HepG2 (cell line): ENCODE measurements around the gene PRKCE. TPM values are rescaled to one million over a fixed set of nuclear protein-coding genes. Genes with fewer than 3 reads are reported as not detected.

Experiments
- ATAC-seq: fragments of 200-7000 bp; cut with Tn5 transposase; 3 replicates; pipeline ENCODE4 v1.9.1; 2020; ENCODE audit warnings: mild to moderate bottlenecking, moderate library complexity
- BruUV-seq: library from RNA; stranded (reverse); fragments of 400-500 nt; replicated peaks from 2 replicates; lab custom pipeline; 2021; lab: Mats Ljungman, UMichigan
- CTCF ChIA-PET: fragments of 300-600 bp; formaldehyde crosslinking; extraction: SDS; loops from one replicate; lab custom pipeline; 2021; ENCODE audit warnings: low total read pairs, inconsistent platforms, low intra/inter-chr PET ratio; lab: Yijun Ruan, JAX
- POLR2A ChIA-PET: fragments of 350-600 bp; sonication (Branson Sonifier 250); formaldehyde crosslinking; loops from one replicate; lab custom pipeline; 2020; ENCODE audit warnings: antibody characterized with exemption, inconsistent platforms; lab: Yijun Ruan, JAX
- DNase-seq: peaks from one replicate; pipeline ENCODE4 v3.0.0-alpha.2; 2015; ENCODE audit warnings: low spot score
- FAIRE-seq: peaks from 3 replicates; lab custom pipeline; 2011; peaks lifted over from hg19 to GRCh38; lab: Jason Lieb, UNC
- H2AFZ ChIP-seq: one replicate; pipeline ENCODE4 v1.6.1; 2011; ENCODE audit warnings: low read length, inconsistent platforms
- H3K27ac ChIP-seq: fragments of 300-600 bp; 3 replicates; pipeline ENCODE4 v1.8.0; 2011; ENCODE audit warnings: mixed run types, mild to moderate bottlenecking, mixed read lengths, low read length, inconsistent platforms; ENCODE audit not compliant: insufficient read depth; ENCODE audit errors: extremely low read length
- H3K27me3 ChIP-seq, 2 experiments: fragments of 200-600 bp in 1 of 2; 2 replicates in 1 of 2; 3 replicates in 1 of 2; pipeline versions ENCODE4 v1.6.0 to v1.8.0; 2011; ENCODE audit warnings: low read length in 2 of 2, mild to moderate bottlenecking in 2 of 2, moderate library complexity in 2 of 2, inconsistent platforms in 1 of 2; ENCODE audit not compliant: insufficient read depth in 2 of 2, control insufficient read depth in 1 of 2
- H3K36me3 ChIP-seq, 2 experiments: fragments of 200-600 bp in 1 of 2; replicated peaks in 1 of 2; 2 replicates in 1 of 2; 3 replicates in 1 of 2; pipeline versions ENCODE4 v1.5.1 to v1.8.0; 2011; ENCODE audit warnings: low read length in 2 of 2, inconsistent platforms in 1 of 2; ENCODE audit not compliant: insufficient read depth in 2 of 2, control insufficient read depth in 1 of 2
- H3K4me1 ChIP-seq: 2 replicates; pipeline ENCODE4 v1.5.1; 2012; ENCODE audit warnings: low read length, inconsistent platforms; ENCODE audit not compliant: insufficient read depth
- H3K4me2 ChIP-seq: 2 replicates; pipeline ENCODE4 v1.6.0; 2011; ENCODE audit warnings: low read depth, low read length, inconsistent platforms
- H3K4me3 ChIP-seq, 3 experiments: fragments of 200-600 bp in 1 of 3; sonication (generic), shearing (Covaris generic) in 1 of 3; replicated peaks in 1 of 3; 2 replicates each; pipeline ENCODE4 v1.5.1; 2011 to 2016; ENCODE audit warnings: low read length in 3 of 3, inconsistent platforms in 2 of 3, low read depth in 2 of 3, mild to moderate bottlenecking in 2 of 3, control low read depth in 1 of 3, mixed read lengths in 1 of 3; ENCODE audit not compliant: insufficient read depth in 1 of 3
- H3K79me2 ChIP-seq: one replicate; pipeline ENCODE4 v1.6.1; 2011; ENCODE audit warnings: low read length, inconsistent platforms; ENCODE audit not compliant: insufficient read depth
- H3K9ac ChIP-seq: 2 replicates; pipeline ENCODE4 v1.6.0; 2011; ENCODE audit warnings: mild to moderate bottlenecking, low read depth, low read length, inconsistent platforms; ENCODE audit not compliant: insufficient read depth
- H3K9me3 ChIP-seq: 2 replicates; pipeline ENCODE4 v1.5.1; 2012; ENCODE audit warnings: mild to moderate bottlenecking, low read length
- H4K20me1 ChIP-seq: 2 replicates; pipeline ENCODE4 v1.6.0; 2011; ENCODE audit warnings: inconsistent platforms, mild to moderate bottlenecking, low read length, moderate library complexity; ENCODE audit not compliant: insufficient read depth
- ATF1 ChIP-seq: IDR thresholded peaks from 2 replicates; pipeline ENCODE4 v1.6.1; 2016; ENCODE audit warnings: mild to moderate bottlenecking, control low read depth
- ATF7 ChIP-seq, 2 experiments: fragments of 450-650 bp in 1 of 2; sonication (generic) in 1 of 2; formaldehyde crosslinking in 1 of 2; IDR thresholded peaks; 2 replicates each; pipeline versions ENCODE4 v1.4.0 to v1.6.1; 2016 to 2020; ENCODE audit warnings: antibody characterized with exemption in 1 of 2, mild to moderate bottlenecking in 1 of 2, missing genetic modification reagents in 1 of 2
- DPF2 ChIP-seq: sonication (generic); formaldehyde crosslinking; IDR thresholded peaks from 2 replicates; pipeline ENCODE4 v1.4.0; 2020; ENCODE audit warnings: mild to moderate bottlenecking, low read depth, missing genetic modification reagents, borderline replicate concordance
- GATAD1 ChIP-seq: IDR thresholded peaks from 2 replicates; pipeline ENCODE4 v1.6.1; 2016; ENCODE audit warnings: missing genetic modification reagents, missing compliant biosample characterization
- GTF2F1 ChIP-seq: fragments of 150-350 bp; IDR thresholded peaks from 2 replicates; pipeline ENCODE4 v1.6.1; 2014; ENCODE audit warnings: low read length
- KAT7 ChIP-seq: IDR thresholded peaks from 2 replicates; pipeline ENCODE4 v1.6.1; 2018; ENCODE audit warnings: borderline replicate concordance, missing compliant biosample characterization
- MAX ChIP-seq: IDR thresholded peaks from 2 replicates; pipeline ENCODE4 v1.6.1; 2012; ENCODE audit warnings: inconsistent platforms
- PLSCR1 ChIP-seq: sonication (generic); formaldehyde crosslinking; IDR thresholded peaks from 2 replicates; pipeline ENCODE4 v1.5.0; 2020; ENCODE audit warnings: missing genetic modification reagents, mild to moderate bottlenecking, borderline replicate concordance
- REL ChIP-seq: sonication (generic); formaldehyde crosslinking; conservative IDR thresholded peaks from 2 replicates; pipeline ENCODE4 v1.8.0; 2022; ENCODE audit warnings: mild to moderate bottlenecking, missing genetic modification reagents, moderate library complexity
- SKI ChIP-seq: fragments of 450-650 bp; IDR thresholded peaks from one replicate; pipeline ENCODE4 v1.6.1; 2018; ENCODE audit warnings: mild to moderate bottlenecking; ENCODE audit not compliant: partially characterized antibody
- SMYD3 ChIP-seq: sonication (generic); formaldehyde crosslinking; IDR thresholded peaks from 2 replicates; pipeline ENCODE4 v1.8.1; 2023; ENCODE audit warnings: mild to moderate bottlenecking, missing genetic modification reagents
- STAG1 ChIP-seq: sonication (generic); formaldehyde crosslinking; IDR thresholded peaks from 2 replicates; pipeline ENCODE4 v1.4.0; 2020; ENCODE audit warnings: missing genetic modification reagents
- ZNF24 ChIP-seq: fragments of 450-650 bp; IDR thresholded peaks from 2 replicates; pipeline ENCODE4 v1.6.1; 2017; ENCODE audit warnings: antibody characterized with exemption, mild to moderate bottlenecking
- ZNF292 ChIP-seq: sonication (generic); formaldehyde crosslinking; IDR thresholded peaks from 2 replicates; pipeline ENCODE4 v1.8.1; 2022; ENCODE audit warnings: mild to moderate bottlenecking, low read depth, missing genetic modification reagents, borderline replicate concordance
- ZZZ3 ChIP-seq: sonication (generic); formaldehyde crosslinking; IDR thresholded peaks from 2 replicates; pipeline ENCODE4 v1.4.0; 2020; ENCODE audit warnings: missing genetic modification reagents, mild to moderate bottlenecking, borderline replicate concordance
- WGBS: methylation state at CpG from one replicate; pipeline ENCODE4 v1.1.6; 2017; ENCODE audit warnings: low lambda C conversion rate; 5-methylcytosine and 5-hydroxymethylcytosine counted together
- in situ Hi-C: cut with HindIII; loops from 2 replicates; pipeline ENCODE4 v1.10.0; 2017; ENCODE audit warnings: low pct_unique_long_range_greater_than_20kb; ENCODE audit not compliant: extremely low pct_ligation_motif_present
- intact Hi-C: fragments of 100-400 bp; cut with micrococcal nuclease; formaldehyde crosslinking; loops from one replicate; pipeline ENCODE4 v1.10.0; 2022; ENCODE audit not compliant: unreplicated experiment
- polyA plus RNA-seq, 8 experiments: library from polyadenylated mRNA; depleted of rRNA in 3 of 8; stranded (reverse) in 7 of 8; unstranded in 1 of 8; fragments of >200 nt; fragmentation: Illumina TruSeq in 4 of 8; extraction: Trizol in 4 of 8; gene quantifications; 2 replicates each; pipeline versions ENCODE4 v1.2.1 to v1.2.3, GENCODE V29; 2011 to 2016; ENCODE audit warnings: low read depth in 4 of 8, missing spikeins in 1 of 8, mixed read lengths in 1 of 8; ENCODE audit not compliant: insufficient read depth in 1 of 8
- total RNA-seq, 5 experiments: library from RNA; depleted of rRNA; stranded (reverse); fragments of >200 nt; fragmentation: Illumina TruSeq; extraction: Trizol; gene quantifications; 2 replicates each; pipeline ENCODE4 v1.2.3, GENCODE V29; 2016; ENCODE audit warnings: low read depth in 1 of 5
- TF ChIP-seq, protein P1 (sequence below): sonication (generic); formaldehyde crosslinking; IDR thresholded peaks from 2 replicates; pipeline ENCODE4 v1.5.1; 2020; ENCODE audit warnings: mild to moderate bottlenecking, missing genetic modification reagents
- TF ChIP-seq, protein P2 (sequence below): sonication (generic); formaldehyde crosslinking; IDR thresholded peaks from 2 replicates; pipeline ENCODE4 v1.4.0; 2020; ENCODE audit warnings: mild to moderate bottlenecking, missing genetic modification reagents

The PRKCE gene
- total and polyA plus RNA-seq, 2 of the 13 experiments (the other 11 are each of a cell fraction or from before 2014, with no cell fraction given), result 1.0 to 3.9 TPM

DNA sequence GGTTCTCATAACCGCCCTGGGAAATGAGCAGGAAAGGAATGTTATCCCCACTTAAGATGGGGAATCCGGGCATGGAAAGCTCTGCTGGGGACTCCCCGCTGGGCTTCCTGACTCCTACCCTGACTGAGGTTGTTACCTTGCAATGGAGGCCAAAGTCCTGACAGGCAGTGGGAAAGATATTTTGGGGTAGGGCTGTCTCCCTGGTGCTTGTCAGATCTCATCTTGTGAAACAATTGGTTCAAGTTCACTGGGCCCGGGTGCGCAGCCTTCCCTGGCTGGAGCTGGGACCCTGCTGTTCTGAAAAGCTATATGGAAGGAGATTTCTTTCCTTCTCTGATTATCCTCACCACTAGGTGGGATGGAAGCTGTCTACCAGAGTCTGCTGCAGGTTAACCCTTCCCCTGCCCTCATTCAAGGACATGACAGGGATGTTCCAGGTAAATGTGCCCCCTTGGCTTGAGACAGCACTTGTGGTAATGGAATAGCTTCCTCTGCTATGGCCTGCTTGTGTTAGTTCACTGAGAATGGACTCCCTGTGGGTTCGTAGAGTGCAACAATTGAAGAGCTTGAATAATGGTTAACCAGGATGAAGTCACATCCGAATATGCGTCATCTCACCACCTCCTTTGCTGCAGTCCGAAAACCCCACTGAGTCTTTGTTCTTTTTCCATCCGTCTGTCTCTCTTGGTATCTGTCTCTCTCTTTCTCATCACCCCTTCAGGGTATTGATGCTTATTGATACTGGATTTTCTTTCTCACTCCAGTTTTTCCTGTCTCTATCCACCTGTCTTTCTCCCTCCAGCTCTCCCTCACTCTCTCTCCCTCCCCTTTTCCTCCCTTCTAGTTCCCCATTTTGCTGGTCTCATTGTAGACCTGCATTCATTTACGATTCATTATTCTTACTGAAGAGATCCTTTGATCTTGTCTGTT is 577.9 kb downstream of the PRKCE start:
- peak overlapping the region; percentile 74 for H2AFZ ChIP-seq
- no peaks in the 10 kb centered on the region for H4K20me1 ChIP-seq
- in situ Hi-C loops, result no loop called here
- ChIA-PET CTCF (interaction anchor here (1.6 kb wide), 1 partner anchor 136 kb away, joined by 5 read pairs; no protein-coding TSS in a partner anchor), POLR2A (interaction anchor here (0.7 to 1.5 kb wide), 15 partner anchors 10 to 237 kb away, joined by 3 to 10 read pairs (median 4); partner anchors contain the start of gene EPAS1)
- peaks cover 0 to 6% of the 10 kb centered on the region in 2 experiments; a peak in 3 of 5 replicates for H3K27me3 ChIP-seq
- peak overlapping the region; percentile 90 for H3K4me2 ChIP-seq
- H3K9ac ChIP-seq, result peak overlapping the region; percentile 56; the same call in 1 of the 2 replicates
- intact Hi-C loops, result loop anchor here (2.0 to 5.0 kb wide), 2 partner anchors 67 to 167 kb away; partner anchors contain the start of gene EPAS1
- H3K4me3 ChIP-seq, result peak overlapping the region; percentile 18 to 53 (median 23)
- peaks cover 75% of the 10 kb centered on the region for H3K4me1 ChIP-seq
- H3K79me2 ChIP-seq, result no peaks in the 10 kb centered on the region
- TSS peak; percentile 79 for BruUV-seq
- H3K9me3 ChIP-seq, result no peaks in the 10 kb centered on the region
- WGBS, result 5% methylated on average over 11 of the region's 11 CpGs
- ATAC-seq, result peak; percentile 85
- peak overlapping the region; percentile 36 for H3K27ac ChIP-seq
- H3K36me3 ChIP-seq, result no peaks in the 10 kb centered on the region
- peak; percentile 87 for DNase-seq
- peak; percentile 64 for FAIRE-seq
- TF ChIP-seq PLSCR1 (CRISPR knock-in tag), result no peak
- peak; percentile 83; the same call in 1 of the 2 replicates for TF ChIP-seq ZNF292 (CRISPR knock-in tag)
- no peak for TF ChIP-seq SMYD3
- TF ChIP-seq ZNF24, result no peak
- TF ChIP-seq STAG1 (CRISPR knock-in tag), result peak; percentile 50; the same call in 1 of the 2 replicates
- 0 out of 2 replicates have a peak, but pooled peaks have one; percentile 56 for TF ChIP-seq KAT7 (CRISPR knock-in tag)
- TF ChIP-seq, protein P1, sequence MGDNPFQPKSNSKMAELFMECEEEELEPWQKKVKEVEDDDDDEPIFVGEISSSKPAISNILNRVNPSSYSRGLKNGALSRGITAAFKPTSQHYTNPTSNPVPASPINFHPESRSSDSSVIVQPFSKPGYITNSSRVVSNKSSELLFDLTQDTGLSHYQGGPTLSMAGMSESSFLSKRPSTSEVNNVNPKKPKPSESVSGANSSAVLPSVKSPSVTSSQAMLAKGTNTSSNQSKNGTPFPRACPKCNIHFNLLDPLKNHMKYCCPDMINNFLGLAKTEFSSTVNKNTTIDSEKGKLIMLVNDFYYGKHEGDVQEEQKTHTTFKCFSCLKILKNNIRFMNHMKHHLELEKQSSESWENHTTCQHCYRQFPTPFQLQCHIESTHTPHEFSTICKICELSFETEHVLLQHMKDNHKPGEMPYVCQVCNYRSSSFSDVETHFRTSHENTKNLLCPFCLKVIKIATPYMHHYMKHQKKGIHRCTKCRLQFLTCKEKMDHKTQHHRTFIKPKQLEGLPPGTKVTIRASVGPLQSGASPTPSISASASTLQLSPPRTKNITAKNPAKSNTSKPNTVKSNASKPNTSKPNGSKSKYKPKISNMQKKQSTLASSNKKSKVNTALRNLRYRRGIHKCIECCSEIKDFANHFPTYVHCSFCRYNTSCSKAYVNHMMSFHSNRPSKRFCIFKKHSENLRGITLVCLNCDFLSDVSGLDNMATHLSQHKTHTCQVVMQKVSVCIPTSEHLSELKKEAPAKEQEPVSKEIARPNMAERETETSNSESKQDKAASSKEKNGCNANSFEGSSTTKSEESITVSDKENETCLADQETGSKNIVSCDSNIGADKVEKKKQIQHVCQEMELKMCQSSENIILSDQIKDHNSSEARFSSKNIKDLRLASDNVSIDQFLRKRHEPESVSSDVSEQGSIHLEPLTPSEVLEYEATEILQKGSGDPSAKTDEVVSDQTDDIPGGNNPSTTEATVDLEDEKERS, result no peak
- TF ChIP-seq GTF2F1, result no peak
- TF ChIP-seq ATF7 (IDR thresholded peaks at IDR 0.05), result peak; percentile 47
- TF ChIP-seq ATF7 (CRISPR knock-in tag; IDR thresholded peaks at IDR 0.05), result peak; percentile 48; the same call in 1 of the 2 replicates
- TF ChIP-seq MAX, result no peak
- TF ChIP-seq ZZZ3 (CRISPR knock-in tag), result peak; percentile 65; the same call in 1 of the 2 replicates
- no peak for TF ChIP-seq DPF2 (CRISPR knock-in tag)
- TF ChIP-seq ATF1 (CRISPR knock-in tag), result 0 out of 2 replicates have a peak, but pooled peaks have one; percentile 36
- TF ChIP-seq GATAD1 (CRISPR knock-in tag), result 0 out of 2 replicates have a peak, but pooled peaks have one; percentile 12
- TF ChIP-seq, protein P2, sequence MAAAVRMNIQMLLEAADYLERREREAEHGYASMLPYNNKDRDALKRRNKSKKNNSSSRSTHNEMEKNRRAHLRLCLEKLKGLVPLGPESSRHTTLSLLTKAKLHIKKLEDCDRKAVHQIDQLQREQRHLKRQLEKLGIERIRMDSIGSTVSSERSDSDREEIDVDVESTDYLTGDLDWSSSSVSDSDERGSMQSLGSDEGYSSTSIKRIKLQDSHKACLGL, result no peak; the same call in 1 of the 2 replicates
- peak; percentile 32 for TF ChIP-seq SKI
- no peak for TF ChIP-seq REL (CRISPR knock-in tag)
